WTC11 (cell line): Measurements from ENCODE around the gene C20orf144. TPM values are rescaled to one million over a fixed set of nuclear protein-coding genes. Genes with fewer than 3 reads are reported as not detected.

Experiments
- ATAC-seq: fragments of 200-7000 bp; cut with Tn5 transposase; 2 replicates; pipeline ENCODE4 v1.10.0; 2021; ENCODE audit warnings: mild to moderate bottlenecking, moderate library complexity
- CTCF ChIA-PET: fragments of 300-600 bp; sonication (Branson Sonifier 250); formaldehyde crosslinking; loops from one replicate; lab custom pipeline; 2021; ENCODE audit warnings: antibody characterized with exemption; lab: Charles Lee
- POLR2A ChIA-PET: fragments of 350-600 bp; sonication (Branson Sonifier 250); formaldehyde crosslinking; loops from one replicate; lab custom pipeline; 2021; ENCODE audit warnings: antibody characterized with exemption; lab: Charles Lee
- DNase-seq: peaks from one replicate; pipeline ENCODE4 v3.0.0; 2021; ENCODE audit warnings: low spot score
- H3K27ac Mint-ChIP-seq: 2 replicates; pipeline ENCODE4 v1.8.0; 2021; ENCODE audit warnings: mixed read lengths
- H3K27me3 Mint-ChIP-seq: 2 replicates; pipeline ENCODE4 v1.8.0; 2021; ENCODE audit warnings: low read depth, mild to moderate bottlenecking, moderate library complexity, mixed read lengths
- H3K36me3 Mint-ChIP-seq: 2 replicates; pipeline ENCODE4 v1.8.0; 2021; ENCODE audit warnings: mixed read lengths
- H3K4me1 Mint-ChIP-seq: 2 replicates; pipeline ENCODE4 v1.8.0; 2022; ENCODE audit warnings: mixed read lengths
- H3K4me3 Mint-ChIP-seq: 2 replicates; pipeline ENCODE4 v1.8.0; 2021; ENCODE audit warnings: mild to moderate bottlenecking, moderate library complexity, mixed read lengths
- H3K9me3 Mint-ChIP-seq: 2 replicates; pipeline ENCODE4 v1.8.0; 2021; ENCODE audit warnings: mixed read lengths
- ATF1 ChIP-seq: sonication (generic); formaldehyde crosslinking; IDR thresholded peaks from 2 replicates; pipeline ENCODE4 v1.8.1; 2023; ENCODE audit warnings: mild to moderate bottlenecking, moderate library complexity, missing genetic modification reagents
- CREM ChIP-seq: sonication (generic); formaldehyde crosslinking; IDR thresholded peaks from 2 replicates; pipeline ENCODE4 v1.8.1; 2022; ENCODE audit warnings: mild to moderate bottlenecking, missing genetic modification reagents, moderate library complexity
- FOXJ3 ChIP-seq: sonication (generic); formaldehyde crosslinking; IDR thresholded peaks from 2 replicates; pipeline ENCODE4 v1.9.0; 2021; ENCODE audit warnings: missing genetic modification reagents, mild to moderate bottlenecking, borderline replicate concordance
- FOXK1 ChIP-seq: sonication (generic); formaldehyde crosslinking; IDR thresholded peaks from 2 replicates; pipeline ENCODE4 v1.8.0; 2022; ENCODE audit warnings: mild to moderate bottlenecking, moderate library complexity, missing genetic modification reagents
- GABPB1 ChIP-seq: sonication (generic); formaldehyde crosslinking; IDR thresholded peaks from 2 replicates; pipeline ENCODE4 v1.8.1; 2023; ENCODE audit warnings: mild to moderate bottlenecking, missing genetic modification reagents
- GRHL2 ChIP-seq: fragments of 250-450 bp; sonication (Bioruptor Pico); IDR thresholded peaks from 2 replicates; pipeline ENCODE4 v1.8.0; 2022; ENCODE audit warnings: mild to moderate bottlenecking, moderate library complexity; ENCODE audit not compliant: insufficient replicate concordance, severe bottlenecking
- MYBL2 ChIP-seq: sonication (generic); formaldehyde crosslinking; IDR thresholded peaks from 2 replicates; pipeline ENCODE4 v1.8.1; 2023; ENCODE audit warnings: mild to moderate bottlenecking, moderate library complexity, missing genetic modification reagents
- NFYB ChIP-seq: sonication (generic); formaldehyde crosslinking; conservative IDR thresholded peaks from 2 replicates; pipeline ENCODE4 v1.8.0; 2022; ENCODE audit warnings: low read depth, missing genetic modification reagents
- NR1H2 ChIP-seq: sonication (generic); formaldehyde crosslinking; IDR thresholded peaks from 2 replicates; pipeline ENCODE4 v1.9.0; 2021; ENCODE audit warnings: mild to moderate bottlenecking, moderate library complexity, missing genetic modification reagents
- TEAD1 ChIP-seq: sonication (generic); formaldehyde crosslinking; IDR thresholded peaks from 2 replicates; pipeline ENCODE4 v1.8.0; 2022; ENCODE audit warnings: mild to moderate bottlenecking, missing genetic modification reagents
- ZNF121 ChIP-seq: sonication (generic); formaldehyde crosslinking; IDR thresholded peaks from 2 replicates; pipeline ENCODE4 v1.8.0; 2023; ENCODE audit warnings: missing genetic modification reagents
- ZNF219 ChIP-seq: sonication (generic); formaldehyde crosslinking; IDR thresholded peaks from 2 replicates; pipeline ENCODE4 v1.8.0; 2023; ENCODE audit warnings: missing genetic modification reagents, mild to moderate bottlenecking, borderline replicate concordance
- total RNA-seq: library from RNA; stranded (reverse); gene quantifications from 3 replicates; pipeline ENCODE4 v1.2.3, GENCODE V29; 2021
- TF ChIP-seq, protein P1 (sequence below): fragments of 250-450 bp; sonication (Bioruptor Pico); IDR thresholded peaks from 2 replicates; pipeline ENCODE4 v1.9.0; 2021; ENCODE audit warnings: moderate library complexity, mild to moderate bottlenecking, inconsistent platforms, borderline replicate concordance
- TF ChIP-seq, protein P2 (sequence below): fragments of 250-450 bp; sonication (Bioruptor Pico); IDR thresholded peaks from 2 replicates; pipeline ENCODE4 v1.9.0; 2021; ENCODE audit warnings: mild to moderate bottlenecking
- TF ChIP-seq, protein P3 (sequence below): sonication (generic); formaldehyde crosslinking; conservative IDR thresholded peaks from 2 replicates; pipeline ENCODE4 v1.8.1; 2022; ENCODE audit warnings: mild to moderate bottlenecking, missing genetic modification reagents
- TF ChIP-seq, protein P4 (sequence below): sonication (generic); formaldehyde crosslinking; IDR thresholded peaks from 2 replicates; pipeline ENCODE4 v1.8.1; 2022; ENCODE audit warnings: low read depth, mild to moderate bottlenecking, moderate library complexity, missing genetic modification reagents, borderline replicate concordance
- TF ChIP-seq, protein P5 (sequence below): sonication (generic); formaldehyde crosslinking; IDR thresholded peaks from 2 replicates; pipeline ENCODE4 v1.8.0; 2023; ENCODE audit warnings: missing genetic modification reagents
- TF ChIP-seq, protein P6 (sequence below): sonication (generic); formaldehyde crosslinking; IDR thresholded peaks from 2 replicates; pipeline ENCODE4 v1.8.1; 2022; ENCODE audit warnings: mild to moderate bottlenecking, missing genetic modification reagents, moderate library complexity, borderline replicate concordance
- TF ChIP-seq, protein P7 (sequence below): sonication (generic); formaldehyde crosslinking; IDR thresholded peaks from 2 replicates; pipeline ENCODE4 v1.8.1; 2023; ENCODE audit warnings: mild to moderate bottlenecking, missing genetic modification reagents
- TF ChIP-seq, protein P8 (sequence below): sonication (generic); formaldehyde crosslinking; IDR thresholded peaks from 2 replicates; pipeline ENCODE4 v1.8.1; 2022; ENCODE audit warnings: missing genetic modification reagents, borderline replicate concordance

The C20orf144 gene
- total RNA-seq, 1 experiment from 2014 or later, result 0.09 TPM

DNA sequence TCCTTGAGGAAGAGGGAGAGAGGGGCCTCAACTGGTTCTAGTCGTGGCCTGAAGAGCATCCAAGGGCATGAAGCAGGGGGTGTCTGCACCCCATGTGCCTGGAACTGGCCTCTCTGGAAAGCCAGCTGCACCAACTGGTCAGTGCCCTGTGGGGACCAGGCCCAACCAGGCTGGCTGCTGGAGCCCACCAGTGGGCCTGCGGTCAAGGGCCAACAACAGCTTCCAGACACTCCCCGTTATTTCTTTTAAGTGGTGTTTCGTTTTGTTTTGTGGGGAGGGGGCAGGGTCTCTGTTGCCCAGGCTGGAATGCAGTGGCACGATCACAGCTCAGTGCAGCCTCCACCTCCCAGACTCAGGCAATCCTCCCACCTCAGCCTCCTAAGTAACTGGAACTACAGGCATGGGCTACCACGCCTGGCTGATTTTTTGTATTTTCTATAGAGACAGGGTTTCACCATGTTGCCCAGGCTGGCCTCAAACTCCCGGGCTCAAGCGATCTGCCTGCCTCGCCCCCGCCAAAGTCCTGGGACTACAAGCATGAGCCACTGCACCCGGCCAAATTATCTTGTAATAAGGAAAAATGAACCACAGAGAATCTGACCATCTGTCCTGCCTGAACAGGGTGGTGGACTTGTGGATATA is 11.9 kb upstream of the C20orf144 start:
- H3K27me3 Mint-ChIP-seq, result no peaks in the 10 kb centered on the region
- H3K9me3 Mint-ChIP-seq, result no peaks in the 10 kb centered on the region
- peaks cover 33% of the 10 kb centered on the region for H3K4me1 Mint-ChIP-seq
- ATAC-seq (no peak), DNase-seq (no peak)
- POLR2A ChIA-PET, result no interaction called here
- CTCF ChIA-PET, result interaction anchor here (0.6 to 6.9 kb wide), 4 partner anchors 16 to 193 kb away, joined by 3 to 134 read pairs (median 6); partner anchors contain the start of genes ACTL10 and C20orf144
- peaks cover 7% of the 10 kb centered on the region for H3K36me3 Mint-ChIP-seq
- no peak overlapping the region for H3K27ac Mint-ChIP-seq
- TF ChIP-seq GABPB1 (CRISPR knock-in tag), result no peak
- TF ChIP-seq, protein P1, sequence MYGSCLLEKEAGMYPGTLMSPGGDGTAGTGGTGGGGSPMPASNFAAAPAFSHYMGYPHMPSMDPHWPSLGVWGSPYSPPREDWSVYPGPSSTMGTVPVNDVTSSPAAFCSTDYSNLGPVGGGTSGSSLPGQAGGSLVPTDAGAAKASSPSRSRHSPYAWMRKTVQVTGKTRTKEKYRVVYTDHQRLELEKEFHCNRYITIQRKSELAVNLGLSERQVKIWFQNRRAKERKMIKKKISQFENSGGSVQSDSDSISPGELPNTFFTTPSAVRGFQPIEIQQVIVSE (CRISPR knock-in tag), result no peak
- TF ChIP-seq CREM (CRISPR knock-in tag), result no peak
- no peak for TF ChIP-seq TEAD1 (CRISPR knock-in tag)
- no peak for TF ChIP-seq MYBL2 (CRISPR knock-in tag)
- TF ChIP-seq, protein P2, sequence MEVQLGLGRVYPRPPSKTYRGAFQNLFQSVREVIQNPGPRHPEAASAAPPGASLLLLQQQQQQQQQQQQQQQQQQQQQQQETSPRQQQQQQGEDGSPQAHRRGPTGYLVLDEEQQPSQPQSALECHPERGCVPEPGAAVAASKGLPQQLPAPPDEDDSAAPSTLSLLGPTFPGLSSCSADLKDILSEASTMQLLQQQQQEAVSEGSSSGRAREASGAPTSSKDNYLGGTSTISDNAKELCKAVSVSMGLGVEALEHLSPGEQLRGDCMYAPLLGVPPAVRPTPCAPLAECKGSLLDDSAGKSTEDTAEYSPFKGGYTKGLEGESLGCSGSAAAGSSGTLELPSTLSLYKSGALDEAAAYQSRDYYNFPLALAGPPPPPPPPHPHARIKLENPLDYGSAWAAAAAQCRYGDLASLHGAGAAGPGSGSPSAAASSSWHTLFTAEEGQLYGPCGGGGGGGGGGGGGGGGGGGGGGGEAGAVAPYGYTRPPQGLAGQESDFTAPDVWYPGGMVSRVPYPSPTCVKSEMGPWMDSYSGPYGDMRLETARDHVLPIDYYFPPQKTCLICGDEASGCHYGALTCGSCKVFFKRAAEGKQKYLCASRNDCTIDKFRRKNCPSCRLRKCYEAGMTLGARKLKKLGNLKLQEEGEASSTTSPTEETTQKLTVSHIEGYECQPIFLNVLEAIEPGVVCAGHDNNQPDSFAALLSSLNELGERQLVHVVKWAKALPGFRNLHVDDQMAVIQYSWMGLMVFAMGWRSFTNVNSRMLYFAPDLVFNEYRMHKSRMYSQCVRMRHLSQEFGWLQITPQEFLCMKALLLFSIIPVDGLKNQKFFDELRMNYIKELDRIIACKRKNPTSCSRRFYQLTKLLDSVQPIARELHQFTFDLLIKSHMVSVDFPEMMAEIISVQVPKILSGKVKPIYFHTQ (CRISPR knock-in tag), result no peak
- TF ChIP-seq, protein P3, sequence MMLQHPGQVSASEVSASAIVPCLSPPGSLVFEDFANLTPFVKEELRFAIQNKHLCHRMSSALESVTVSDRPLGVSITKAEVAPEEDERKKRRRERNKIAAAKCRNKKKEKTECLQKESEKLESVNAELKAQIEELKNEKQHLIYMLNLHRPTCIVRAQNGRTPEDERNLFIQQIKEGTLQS (CRISPR knock-in tag), result no peak
- no peak for TF ChIP-seq FOXK1 (CRISPR knock-in tag)
- TF ChIP-seq, protein P4, sequence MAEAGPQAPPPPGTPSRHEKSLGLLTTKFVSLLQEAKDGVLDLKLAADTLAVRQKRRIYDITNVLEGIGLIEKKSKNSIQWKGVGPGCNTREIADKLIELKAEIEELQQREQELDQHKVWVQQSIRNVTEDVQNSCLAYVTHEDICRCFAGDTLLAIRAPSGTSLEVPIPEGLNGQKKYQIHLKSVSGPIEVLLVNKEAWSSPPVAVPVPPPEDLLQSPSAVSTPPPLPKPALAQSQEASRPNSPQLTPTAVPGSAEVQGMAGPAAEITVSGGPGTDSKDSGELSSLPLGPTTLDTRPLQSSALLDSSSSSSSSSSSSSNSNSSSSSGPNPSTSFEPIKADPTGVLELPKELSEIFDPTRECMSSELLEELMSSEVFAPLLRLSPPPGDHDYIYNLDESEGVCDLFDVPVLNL (CRISPR knock-in tag), result no peak
- TF ChIP-seq, protein P5, sequence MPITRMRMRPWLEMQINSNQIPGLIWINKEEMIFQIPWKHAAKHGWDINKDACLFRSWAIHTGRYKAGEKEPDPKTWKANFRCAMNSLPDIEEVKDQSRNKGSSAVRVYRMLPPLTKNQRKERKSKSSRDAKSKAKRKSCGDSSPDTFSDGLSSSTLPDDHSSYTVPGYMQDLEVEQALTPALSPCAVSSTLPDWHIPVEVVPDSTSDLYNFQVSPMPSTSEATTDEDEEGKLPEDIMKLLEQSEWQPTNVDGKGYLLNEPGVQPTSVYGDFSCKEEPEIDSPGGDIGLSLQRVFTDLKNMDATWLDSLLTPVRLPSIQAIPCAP (CRISPR knock-in tag), result no peak
- TF ChIP-seq NR1H2 (CRISPR knock-in tag), result no peak
- no peak for TF ChIP-seq FOXJ3 (CRISPR knock-in tag)
- no peak for TF ChIP-seq NFYB
- TF ChIP-seq ZNF121, result no peak
- TF ChIP-seq, protein P6, sequence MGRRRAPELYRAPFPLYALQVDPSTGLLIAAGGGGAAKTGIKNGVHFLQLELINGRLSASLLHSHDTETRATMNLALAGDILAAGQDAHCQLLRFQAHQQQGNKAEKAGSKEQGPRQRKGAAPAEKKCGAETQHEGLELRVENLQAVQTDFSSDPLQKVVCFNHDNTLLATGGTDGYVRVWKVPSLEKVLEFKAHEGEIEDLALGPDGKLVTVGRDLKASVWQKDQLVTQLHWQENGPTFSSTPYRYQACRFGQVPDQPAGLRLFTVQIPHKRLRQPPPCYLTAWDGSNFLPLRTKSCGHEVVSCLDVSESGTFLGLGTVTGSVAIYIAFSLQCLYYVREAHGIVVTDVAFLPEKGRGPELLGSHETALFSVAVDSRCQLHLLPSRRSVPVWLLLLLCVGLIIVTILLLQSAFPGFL, result no peak
- TF ChIP-seq, protein P7, sequence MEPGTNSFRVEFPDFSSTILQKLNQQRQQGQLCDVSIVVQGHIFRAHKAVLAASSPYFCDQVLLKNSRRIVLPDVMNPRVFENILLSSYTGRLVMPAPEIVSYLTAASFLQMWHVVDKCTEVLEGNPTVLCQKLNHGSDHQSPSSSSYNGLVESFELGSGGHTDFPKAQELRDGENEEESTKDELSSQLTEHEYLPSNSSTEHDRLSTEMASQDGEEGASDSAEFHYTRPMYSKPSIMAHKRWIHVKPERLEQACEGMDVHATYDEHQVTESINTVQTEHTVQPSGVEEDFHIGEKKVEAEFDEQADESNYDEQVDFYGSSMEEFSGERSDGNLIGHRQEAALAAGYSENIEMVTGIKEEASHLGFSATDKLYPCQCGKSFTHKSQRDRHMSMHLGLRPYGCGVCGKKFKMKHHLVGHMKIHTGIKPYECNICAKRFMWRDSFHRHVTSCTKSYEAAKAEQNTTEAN (CRISPR knock-in tag), result no peak
- no peak for TF ChIP-seq ZNF219
- TF ChIP-seq ATF1 (CRISPR knock-in tag), result no peak
- TF ChIP-seq, protein P8, sequence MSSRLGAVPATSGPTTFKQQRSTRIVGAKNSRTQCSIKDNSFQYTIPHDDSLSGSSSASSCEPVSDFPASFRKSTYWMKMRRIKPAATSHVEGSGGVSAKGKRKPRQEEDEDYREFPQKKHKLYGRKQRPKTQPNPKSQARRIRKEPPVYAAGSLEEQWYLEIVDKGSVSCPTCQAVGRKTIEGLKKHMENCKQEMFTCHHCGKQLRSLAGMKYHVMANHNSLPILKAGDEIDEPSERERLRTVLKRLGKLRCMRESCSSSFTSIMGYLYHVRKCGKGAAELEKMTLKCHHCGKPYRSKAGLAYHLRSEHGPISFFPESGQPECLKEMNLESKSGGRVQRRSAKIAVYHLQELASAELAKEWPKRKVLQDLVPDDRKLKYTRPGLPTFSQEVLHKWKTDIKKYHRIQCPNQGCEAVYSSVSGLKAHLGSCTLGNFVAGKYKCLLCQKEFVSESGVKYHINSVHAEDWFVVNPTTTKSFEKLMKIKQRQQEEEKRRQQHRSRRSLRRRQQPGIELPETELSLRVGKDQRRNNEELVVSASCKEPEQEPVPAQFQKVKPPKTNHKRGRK (CRISPR knock-in tag), result no peak
- no peak for TF ChIP-seq GRHL2
- TF ChIP-seq, all 79 proteins: peak for 0
- no peak overlapping the region for H3K4me3 Mint-ChIP-seq
